ENCODE measurements around the gene QSOX2. TPM values are rescaled to one million over a fixed set of nuclear protein-coding genes. Genes with fewer than 3 reads are reported as not detected.

QSOX2 gene
- total RNA-seq, 3 donors from 2014 or later (not counting 1 experiment from before 2014, with no cell fraction given): 10.8 to 16.7 (median 16.6) TPM

GRCh38 chr9:136283291-136284235 is 38.0 kb upstream of the QSOX2 start:
- peak; percentile 64 to 84 for DNase-seq
- Histone ChIP-seq H3K36me3 (ENCODE audit: control insufficient read depth, insufficient read depth, low read length) (no peaks in the 10 kb centered on the region), H3K4me1 (ENCODE audit: control insufficient read depth, insufficient read depth, low read length) (peaks cover 14% of the 10 kb centered on the region), H3K4me3 (ENCODE audit: low read length) (no peak overlapping the region), H3K27me3 (ENCODE audit: control insufficient read depth, insufficient read depth, low read length) (no peaks in the 10 kb centered on the region), H3K27ac (ENCODE audit: low read length) (no peak overlapping the region), H3K9me3 (ENCODE audit: control insufficient read depth, insufficient read depth, low read length) (no peaks in the 10 kb centered on the region)
- Mint-ChIP-seq H3K27me3 (ENCODE audit: low read depth in 2 of 2) (peaks cover 0 to 5% of the 10 kb centered on the region in 2 donors), H3K27ac (no peak overlapping the region), H3K4me3 (no peak overlapping the region), H3K9me3 (no peaks in the 10 kb centered on the region), H3K4me1 (peaks cover 0 to 4% of the 10 kb centered on the region in 2 donors), H3K36me3 (no peaks in the 10 kb centered on the region)
- TF ChIP-seq CTCF (IDR thresholded peaks at IDR 0.05): peak; percentile 73
- peak; percentile 83 to 98 (median 96) for ATAC-seq
- 34% methylated on average over 32 of the region's 32 CpGs for WGBS (ENCODE audit: insufficient coverage)
- intact Hi-C loops (cut with micrococcal nuclease): loop anchor here (1.0 kb wide), 1 partner anchor 113 kb away; no protein-coding TSS in a partner anchor

GRCh38 chr9:136282272-136282861 is 36.8 kb upstream of the QSOX2 start:
- Mint-ChIP-seq H3K9me3 (no peaks in the 10 kb centered on the region), H3K27ac (no peak overlapping the region), H3K27me3 (ENCODE audit: low read depth in 2 of 2) (peaks cover 0 to 5% of the 10 kb centered on the region in 2 donors), H3K4me3 (no peak overlapping the region), H3K36me3 (no peaks in the 10 kb centered on the region), H3K4me1 (peaks cover 0 to 4% of the 10 kb centered on the region in 2 donors)
- WGBS (ENCODE audit: insufficient coverage): 20% methylated on average over 14 of the region's 14 CpGs
- intact Hi-C loops (cut with micrococcal nuclease): no loop called here
- H3K4me3 ChIP-seq (ENCODE audit: low read length): no peak overlapping the region
- H3K4me1 ChIP-seq (ENCODE audit: control insufficient read depth, insufficient read depth, low read length): peaks cover 14% of the 10 kb centered on the region
- no peaks in the 10 kb centered on the region for H3K9me3 ChIP-seq (ENCODE audit: control insufficient read depth, insufficient read depth, low read length)
- ATAC-seq (no peak), DNase-seq (no peak)
- no peak overlapping the region for H3K27ac ChIP-seq (ENCODE audit: low read length)
- H3K36me3 ChIP-seq (ENCODE audit: control insufficient read depth, insufficient read depth, low read length): no peaks in the 10 kb centered on the region
- H3K27me3 ChIP-seq (ENCODE audit: control insufficient read depth, insufficient read depth, low read length): no peaks in the 10 kb centered on the region
- no peak for TF ChIP-seq CTCF (IDR thresholded peaks at IDR 0.05)

GRCh38 chr9:136281421-136282271 is 36.0 kb upstream of the QSOX2 start:
- ATAC-seq (no peak), DNase-seq (no peak)
- 82% methylated on average over 39 of the region's 39 CpGs for WGBS (ENCODE audit: insufficient coverage)
- Mint-ChIP-seq H3K36me3 (no peaks in the 10 kb centered on the region), H3K4me3 (no peak overlapping the region), H3K9me3 (no peaks in the 10 kb centered on the region), H3K4me1 (peaks cover 0 to 4% of the 10 kb centered on the region in 2 donors), H3K27ac (no peak overlapping the region), H3K27me3 (ENCODE audit: low read depth in 2 of 2) (peaks cover 0 to 5% of the 10 kb centered on the region in 2 donors)
- H3K27me3 ChIP-seq (ENCODE audit: control insufficient read depth, insufficient read depth, low read length): no peaks in the 10 kb centered on the region
- H3K36me3 ChIP-seq (ENCODE audit: control insufficient read depth, insufficient read depth, low read length): no peaks in the 10 kb centered on the region
- intact Hi-C loops (cut with micrococcal nuclease): no loop called here
- peaks cover 14% of the 10 kb centered on the region for H3K4me1 ChIP-seq (ENCODE audit: control insufficient read depth, insufficient read depth, low read length)
- no peak overlapping the region for H3K27ac ChIP-seq (ENCODE audit: low read length)
- H3K4me3 ChIP-seq (ENCODE audit: low read length): no peak overlapping the region
- TF ChIP-seq CTCF (IDR thresholded peaks at IDR 0.05): no peak
- no peaks in the 10 kb centered on the region for H3K9me3 ChIP-seq (ENCODE audit: control insufficient read depth, insufficient read depth, low read length)
